Activated CD8-positive, alpha-beta memory T cell treated with anti-CD3 and anti-CD28 coated beads, Interleukin-2, amount 10 ng/mL, durations not matched to agents 7 days and 5 days (primary cell): ENCODE data around the gene MPC1L. TPM values are rescaled to one million over a fixed set of nuclear protein-coding genes. Genes with fewer than 3 reads are reported as not detected.
A peak's percentile ranks its signal among the peaks of the same experiment; 100 is the strongest.
"Not testable (repeated sequence)": the region's sequence is repeated elsewhere in the genome, so short reads cannot be mapped to it uniquely, and the experiment has no call there.

ENCODE experiments used
- ATAC-seq: fragments of 150-1000 bp; cut with Tn5 transposase; one replicate; pipeline ENCODE4 v1.10.0; 2021; ENCODE audit warnings: moderate library complexity
- CTCF ChIA-PET: fragments of 350-600 bp; sonication (Branson Sonifier 250); formaldehyde crosslinking; loops from one replicate; lab custom pipeline; 2021; ENCODE audit warnings: antibody characterized with exemption; lab: Charles Lee
- DNase-seq: peaks from one replicate; pipeline ENCODE4 v3.0.0-alpha.2; 2020
- H3K27ac Mint-ChIP-seq: one replicate; pipeline ENCODE4 v1.8.0; 2021; ENCODE audit warnings: mild to moderate bottlenecking, mixed read lengths
- H3K27me3 Mint-ChIP-seq: one replicate; pipeline ENCODE4 v1.8.0; 2021; ENCODE audit warnings: mixed read lengths
- H3K36me3 Mint-ChIP-seq: one replicate; pipeline ENCODE4 v1.8.0; 2021; ENCODE audit warnings: mild to moderate bottlenecking, mixed read lengths
- H3K4me1 Mint-ChIP-seq: one replicate; pipeline ENCODE4 v1.8.0; 2021; ENCODE audit warnings: mixed read lengths
- H3K4me3 Mint-ChIP-seq: one replicate; pipeline ENCODE4 v1.8.0; 2021; ENCODE audit warnings: mild to moderate bottlenecking, moderate library complexity, mixed read lengths
- H3K9me3 Mint-ChIP-seq: one replicate; pipeline ENCODE4 v1.8.0; 2022; ENCODE audit warnings: low read depth, mixed read lengths
- total RNA-seq, 2 experiments: library from RNA; stranded (reverse); gene quantifications; one replicate each; pipeline ENCODE4 v1.2.3, GENCODE V29; 2021

The MPC1L gene
- total RNA-seq, 2 experiments from 2014 or later: not detected

- DNase-seq, H3K9me3 Mint-ChIP-seq, H3K4me3 Mint-ChIP-seq, H3K27me3 Mint-ChIP-seq: not testable (repeated sequence)
- Mint-ChIP-seq H3K4me1 (peaks cover 24% of the 10 kb centered on the region), H3K36me3 (peaks cover 18% of the 10 kb centered on the region), H3K27ac (peak overlapping the region; percentile 71)
- CTCF ChIA-PET: interaction anchor here (0.8 kb wide), 1 partner anchor 9 kb away, joined by 3 read pairs; the partner anchor contains the start of gene ATP6AP2
- peak; percentile 83 for ATAC-seq
Observed at GRCh38 chrX:40589616-40590321, 33.5 kb upstream of the MPC1L start.

- peaks cover 18% of the 10 kb centered on the region for H3K36me3 Mint-ChIP-seq
- no peak overlapping the region for H3K4me3 Mint-ChIP-seq
- H3K4me1 Mint-ChIP-seq: no peaks in the 10 kb centered on the region
- DNase-seq (no peak), ATAC-seq (no peak)
- CTCF ChIA-PET: interaction anchor here (0.9 kb wide), 1 partner anchor 60 kb away, joined by 3 read pairs; no protein-coding TSS in a partner anchor
- H3K9me3 Mint-ChIP-seq: no peaks in the 10 kb centered on the region
- H3K27me3 Mint-ChIP-seq: no peaks in the 10 kb centered on the region
- no peak overlapping the region for H3K27ac Mint-ChIP-seq
Observed at GRCh38 chrX:40603446-40603845, 19.8 kb upstream of the MPC1L start.

GRCh38 chrX:40607381-40607780 is 15.8 kb upstream of the MPC1L start:
- Mint-ChIP-seq H3K4me3 (no peak overlapping the region), H3K27me3 (no peaks in the 10 kb centered on the region), H3K36me3 (peaks cover 4% of the 10 kb centered on the region), H3K4me1 (no peaks in the 10 kb centered on the region), H3K9me3 (no peaks in the 10 kb centered on the region), H3K27ac (no peak overlapping the region)
- DNase-seq (no peak), ATAC-seq (no peak)
- CTCF ChIA-PET: no interaction called here

- no peaks in the 10 kb centered on the region for H3K27me3 Mint-ChIP-seq
- no peak overlapping the region for H3K27ac Mint-ChIP-seq
Observed at GRCh38 chrX:40612511-40612910, 10.7 kb upstream of the MPC1L start.

GRCh38 chrX:40615976-40616375 is 7.3 kb upstream of the MPC1L start:
- H3K4me3 Mint-ChIP-seq: no peak overlapping the region
- no peaks in the 10 kb centered on the region for H3K36me3 Mint-ChIP-seq
- no peaks in the 10 kb centered on the region for H3K27me3 Mint-ChIP-seq
- no peak for ATAC-seq
- no peaks in the 10 kb centered on the region for H3K4me1 Mint-ChIP-seq
- CTCF ChIA-PET: no interaction called here
- H3K9me3 Mint-ChIP-seq: no peaks in the 10 kb centered on the region
- no peak overlapping the region for H3K27ac Mint-ChIP-seq
- no peak for DNase-seq

More at GRCh38 chrX:40612511-40612910, 10.7 kb upstream of the MPC1L start:
- Mint-ChIP-seq H3K4me1 (no peaks in the 10 kb centered on the region), H3K36me3 (no peaks in the 10 kb centered on the region), H3K9me3 (no peaks in the 10 kb centered on the region), H3K4me3 (no peak overlapping the region)
- DNase-seq: no peak
- CTCF ChIA-PET: no interaction called here
- ATAC-seq: no peak

- Mint-ChIP-seq H3K27me3 (no peaks in the 10 kb centered on the region), H3K27ac (no peak overlapping the region), H3K4me1 (no peaks in the 10 kb centered on the region), H3K36me3 (no peaks in the 10 kb centered on the region), H3K9me3 (no peaks in the 10 kb centered on the region), H3K4me3 (no peak overlapping the region)
- CTCF ChIA-PET: interaction anchor here (1.0 kb wide), 1 partner anchor 177 kb away, joined by 3 read pairs; no protein-coding TSS in a partner anchor
- DNase-seq (no peak), ATAC-seq (no peak)
Observed at GRCh38 chrX:40617566-40617965, 5.7 kb upstream of the MPC1L start.

- ATAC-seq (no peak), DNase-seq (no peak)
- H3K36me3 Mint-ChIP-seq: peaks cover 6% of the 10 kb centered on the region
- no peak overlapping the region for H3K4me3 Mint-ChIP-seq
- H3K27ac Mint-ChIP-seq: no peak overlapping the region
- no peaks in the 10 kb centered on the region for H3K4me1 Mint-ChIP-seq
- no peaks in the 10 kb centered on the region for H3K9me3 Mint-ChIP-seq
- H3K27me3 Mint-ChIP-seq: no peaks in the 10 kb centered on the region
- CTCF ChIA-PET: no interaction called here
Observed at GRCh38 chrX:40622479-40623138, 619 bp upstream of the MPC1L start.

GRCh38 chrX:40623665-40624064 is 437 bp downstream of the MPC1L start:
- no peaks in the 10 kb centered on the region for H3K9me3 Mint-ChIP-seq
- CTCF ChIA-PET: interaction anchor here (1.2 kb wide), 1 partner anchor 170 kb away, joined by 3 read pairs; no protein-coding TSS in a partner anchor
- DNase-seq (no peak), ATAC-seq (no peak)
- no peak overlapping the region for H3K27ac Mint-ChIP-seq
- H3K27me3 Mint-ChIP-seq: no peaks in the 10 kb centered on the region
- H3K36me3 Mint-ChIP-seq: peaks cover 10% of the 10 kb centered on the region
- no peaks in the 10 kb centered on the region for H3K4me1 Mint-ChIP-seq
- no peak overlapping the region for H3K4me3 Mint-ChIP-seq

- DNase-seq: no peak
- H3K27ac Mint-ChIP-seq: no peak overlapping the region
- H3K4me1 Mint-ChIP-seq: no peaks in the 10 kb centered on the region
- CTCF ChIA-PET: no interaction called here
- ATAC-seq: no peak
- H3K27me3 Mint-ChIP-seq: no peaks in the 10 kb centered on the region
- peaks cover 11% of the 10 kb centered on the region for H3K36me3 Mint-ChIP-seq
- no peaks in the 10 kb centered on the region for H3K9me3 Mint-ChIP-seq
- no peak overlapping the region for H3K4me3 Mint-ChIP-seq
Observed at GRCh38 chrX:40625294-40625693, 2.1 kb downstream of the MPC1L start.

- H3K27me3 Mint-ChIP-seq: no peaks in the 10 kb centered on the region
- H3K36me3 Mint-ChIP-seq: peaks cover 23% of the 10 kb centered on the region
- no peak overlapping the region for H3K4me3 Mint-ChIP-seq
- no peak for DNase-seq
- no peaks in the 10 kb centered on the region for H3K9me3 Mint-ChIP-seq
- no peak for ATAC-seq
- H3K27ac Mint-ChIP-seq: no peak overlapping the region
- CTCF ChIA-PET: no interaction called here
- H3K4me1 Mint-ChIP-seq: peaks cover 4% of the 10 kb centered on the region
Observed at GRCh38 chrX:40628506-40628905, 5.3 kb downstream of the MPC1L start.

- DNase-seq (no peak), ATAC-seq (no peak)
- H3K36me3 Mint-ChIP-seq: peaks cover 36% of the 10 kb centered on the region
- no peak overlapping the region for H3K27ac Mint-ChIP-seq
- peaks cover 4% of the 10 kb centered on the region for H3K4me1 Mint-ChIP-seq
- CTCF ChIA-PET: interaction anchor here (1.2 kb wide), 1 partner anchor 19 kb away, joined by 3 read pairs; no protein-coding TSS in a partner anchor
- H3K27me3 Mint-ChIP-seq: no peaks in the 10 kb centered on the region
- H3K4me3 Mint-ChIP-seq: no peak overlapping the region
- H3K9me3 Mint-ChIP-seq: no peaks in the 10 kb centered on the region
Observed at GRCh38 chrX:40632199-40632598, 9.0 kb downstream of the MPC1L start.

GRCh38 chrX:40637687-40638086 is 14.5 kb downstream of the MPC1L start:
- Mint-ChIP-seq H3K27ac (no peak overlapping the region), H3K4me1 (peaks cover 12% of the 10 kb centered on the region), H3K36me3 (peaks cover 39% of the 10 kb centered on the region), H3K9me3 (no peaks in the 10 kb centered on the region), H3K27me3 (no peaks in the 10 kb centered on the region), H3K4me3 (no peak overlapping the region)
- CTCF ChIA-PET: interaction anchor here (0.9 kb wide), 2 partner anchors 43 to 94 kb away, joined by 3 read pairs; no protein-coding TSS in a partner anchor
- ATAC-seq: no peak
- DNase-seq: no peak

GRCh38 chrX:40644176-40644575 is 20.9 kb downstream of the MPC1L start:
- Mint-ChIP-seq H3K4me3 (peak overlapping the region; percentile 90), H3K27me3 (no peaks in the 10 kb centered on the region), H3K9me3 (no peaks in the 10 kb centered on the region), H3K36me3 (peaks cover 26% of the 10 kb centered on the region), H3K27ac (peak overlapping the region; percentile 99), H3K4me1 (peaks cover 16% of the 10 kb centered on the region)
- CTCF ChIA-PET: no interaction called here
- ATAC-seq (no peak), DNase-seq (no peak)
